ENCODE data around the gene LPIN1. TPM values are rescaled to one million over a fixed set of nuclear protein-coding genes. Genes with fewer than 3 reads are reported as not detected.

The LPIN1 gene
- total and polyA plus RNA-seq, 4 donors, result 10.1 to 27.4 (median 13.4) TPM

DNA sequence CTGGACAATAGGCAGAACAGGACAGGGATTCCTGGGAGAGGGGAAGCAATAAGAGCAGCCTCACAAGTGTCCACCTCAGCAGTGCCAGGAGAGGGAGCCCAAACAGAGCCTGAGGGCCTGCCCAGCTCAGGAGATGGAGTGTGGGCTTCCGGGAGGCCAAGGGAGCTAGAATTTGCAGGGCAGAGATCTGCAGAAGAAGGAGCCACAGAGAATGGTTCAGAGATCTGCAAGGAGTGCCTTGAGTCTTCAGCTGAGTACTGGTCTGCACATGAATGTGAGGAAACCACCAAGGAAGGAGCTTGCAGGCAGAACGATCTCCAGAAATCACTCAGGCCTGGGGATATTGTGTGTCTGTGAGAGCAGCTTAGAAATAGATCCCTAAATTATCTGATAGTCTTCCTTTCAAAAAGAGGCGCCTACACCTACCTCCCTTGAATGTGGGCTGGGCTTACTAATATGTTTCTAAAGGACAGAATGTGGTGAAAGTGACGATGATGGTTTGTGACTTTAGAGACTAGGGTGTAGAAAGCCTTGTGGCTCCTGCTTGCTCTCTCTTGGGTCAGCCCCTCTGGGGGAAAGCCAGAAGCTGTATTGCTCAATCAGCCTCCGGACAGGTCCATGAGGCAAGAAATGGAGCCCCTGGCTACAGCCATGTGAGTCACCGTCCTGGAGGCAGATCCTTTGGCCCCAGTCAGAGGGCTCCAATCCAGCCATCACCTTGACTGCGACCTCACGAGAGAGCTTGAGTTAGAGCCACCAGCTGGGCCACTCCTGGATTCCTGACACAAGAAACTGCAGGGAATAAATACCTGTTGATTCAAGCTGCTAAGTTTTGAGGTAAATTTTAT, 7.6 kb upstream of the LPIN1 start:
- no peaks in the 10 kb centered on the region for H3K9me3 ChIP-seq (ENCODE audit: control insufficient read depth in 4 of 4, low read length in 3 of 4)
- no peak for DNase-seq (ENCODE audit: low spot score)
- peak; percentile 89 for TF ChIP-seq JUND (IDR thresholded peaks at IDR 0.05)
- peak in 1 of 2 donors; percentile 56 for TF ChIP-seq RXRA (IDR thresholded peaks at IDR 0.05)
- TF ChIP-seq HNF4A (conservative IDR thresholded peaks at IDR 0.05), result peak; percentile 49 to 73
- TF ChIP-seq, protein P1, sequence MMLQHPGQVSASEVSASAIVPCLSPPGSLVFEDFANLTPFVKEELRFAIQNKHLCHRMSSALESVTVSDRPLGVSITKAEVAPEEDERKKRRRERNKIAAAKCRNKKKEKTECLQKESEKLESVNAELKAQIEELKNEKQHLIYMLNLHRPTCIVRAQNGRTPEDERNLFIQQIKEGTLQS (IDR thresholded peaks at IDR 0.05), result peak; percentile 82
- TF ChIP-seq NR2F2 (IDR thresholded peaks at IDR 0.05), result no peak
- TF ChIP-seq CTCF (IDR thresholded peaks at IDR 0.05; ENCODE audit: low read depth, low read length, missing input control), result peak; percentile 32
- TF ChIP-seq HNF4G (IDR thresholded peaks at IDR 0.05), result no peak
- TF ChIP-seq REST (IDR thresholded peaks at IDR 0.05), result no peak
- peak; percentile 68 to 75 for TF ChIP-seq RAD21 (IDR thresholded peaks at IDR 0.05)
- TF ChIP-seq YY1 (IDR thresholded peaks at IDR 0.05), result peak; percentile 72
- TF ChIP-seq TAF1 (conservative IDR thresholded peaks at IDR 0.05), result no peak
- TF ChIP-seq SP1 (IDR thresholded peaks at IDR 0.05), result peak; percentile 24
- no peak for TF ChIP-seq ZBTB33 (IDR thresholded peaks at IDR 0.05)
- H3K4me3 ChIP-seq (ENCODE audit: low read depth in 1 of 3, low read length in 3 of 3), result no peak overlapping the region
- H3K27me3 ChIP-seq (ENCODE audit: control insufficient read depth in 4 of 4, insufficient read depth in 4 of 4, low read length in 3 of 4), result no peaks in the 10 kb centered on the region
- H3K9ac ChIP-seq (ENCODE audit: low read depth in 1 of 2, low read length in 2 of 2), result no peak overlapping the region
- H3K36me3 ChIP-seq (ENCODE audit: control insufficient read depth in 4 of 4, insufficient read depth in 3 of 4, low read depth in 1 of 4, low read length in 3 of 4), result no peaks in the 10 kb centered on the region
- WGBS, result 49% methylated on average over 8 of the region's 8 CpGs
- H3K27ac ChIP-seq (ENCODE audit: low read depth in 1 of 2, low read length in 2 of 2), result no peak overlapping the region
- peaks cover 9 to 24% (median 14%) of the 10 kb centered on the region in 4 donors for H3K4me1 ChIP-seq (ENCODE audit: control insufficient read depth in 4 of 4, insufficient read depth in 4 of 4, low read length in 3 of 4)

DNA sequence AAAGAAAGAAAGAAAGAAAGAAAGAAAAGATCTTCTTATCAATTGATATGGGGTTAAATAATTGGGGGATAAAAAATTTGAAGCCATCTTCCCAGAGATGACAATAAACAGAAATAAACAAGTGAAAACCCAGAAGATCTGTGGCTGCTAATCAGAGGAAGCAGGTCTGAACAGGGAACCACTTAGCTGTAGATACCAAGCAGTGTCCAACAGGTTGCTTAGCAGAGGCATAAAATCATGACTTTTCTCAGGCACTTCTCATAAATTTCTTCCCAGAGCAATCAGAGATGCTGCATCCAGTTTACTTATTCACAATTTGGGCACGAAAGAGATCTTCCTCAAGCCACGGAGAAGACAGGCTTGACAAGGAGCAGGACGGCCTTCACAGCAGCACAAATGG, 5.7 kb upstream of the LPIN1 start:
- peaks cover 9 to 35% (median 21%) of the 10 kb centered on the region in 4 donors for H3K4me1 ChIP-seq (ENCODE audit: control insufficient read depth in 4 of 4, insufficient read depth in 4 of 4, low read length in 3 of 4)
- H3K36me3 ChIP-seq (ENCODE audit: control insufficient read depth in 4 of 4, insufficient read depth in 3 of 4, low read depth in 1 of 4, low read length in 3 of 4), result no peaks in the 10 kb centered on the region
- no peaks in the 10 kb centered on the region for H3K27me3 ChIP-seq (ENCODE audit: control insufficient read depth in 4 of 4, insufficient read depth in 4 of 4, low read length in 3 of 4)
- no peak overlapping the region for H3K9ac ChIP-seq (ENCODE audit: low read depth in 1 of 2, low read length in 2 of 2)
- no peak overlapping the region for H3K4me3 ChIP-seq (ENCODE audit: low read depth in 1 of 3, low read length in 3 of 3)
- H3K9me3 ChIP-seq (ENCODE audit: control insufficient read depth in 4 of 4, low read length in 3 of 4), result no peaks in the 10 kb centered on the region
- H3K27ac ChIP-seq (ENCODE audit: low read depth in 1 of 2, low read length in 2 of 2), result no peak overlapping the region
- TF ChIP-seq, protein P2, sequence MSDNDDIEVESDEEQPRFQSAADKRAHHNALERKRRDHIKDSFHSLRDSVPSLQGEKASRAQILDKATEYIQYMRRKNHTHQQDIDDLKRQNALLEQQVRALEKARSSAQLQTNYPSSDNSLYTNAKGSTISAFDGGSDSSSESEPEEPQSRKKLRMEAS (IDR thresholded peaks at IDR 0.05), result no peak
- no peak for TF ChIP-seq RXRA (IDR thresholded peaks at IDR 0.05)
- TF ChIP-seq, protein P1 (IDR thresholded peaks at IDR 0.05), result no peak
- WGBS, result 90% methylated on average over 3 of the region's 3 CpGs
- no peak for DNase-seq (ENCODE audit: low spot score)

Data from liver (tissue), 9 donors.